ENCODE measurements around the gene BPIFB3. TPM values are rescaled to one million over a fixed set of nuclear protein-coding genes. Genes with fewer than 3 reads are reported as not detected.

Gene BPIFB3
- total RNA-seq, 2 donors from 2014 or later, result not detected

DNA sequence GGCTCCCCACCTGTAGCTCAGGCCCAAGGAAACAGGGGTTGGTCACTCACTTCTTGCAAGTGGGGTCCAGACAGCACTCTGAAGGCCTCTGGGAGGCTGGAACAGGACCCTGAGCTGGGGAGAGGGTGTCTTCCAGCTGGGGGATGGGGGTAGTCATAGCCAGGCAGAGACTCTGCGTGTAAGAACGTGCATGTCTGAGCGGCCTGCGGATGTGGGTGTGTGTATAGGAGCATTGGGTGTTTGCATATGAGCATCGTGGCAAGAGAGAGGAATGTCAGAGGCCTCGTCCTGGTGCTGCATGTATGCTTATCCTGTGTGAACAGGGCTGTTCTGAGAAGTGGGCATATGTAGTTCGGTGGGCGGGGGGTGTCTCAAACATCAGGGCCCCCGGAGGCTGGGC, 12.1 kb downstream of the BPIFB3 start:
- DNase-seq (no peak), ATAC-seq (no peak)
- TF ChIP-seq, protein P1, sequence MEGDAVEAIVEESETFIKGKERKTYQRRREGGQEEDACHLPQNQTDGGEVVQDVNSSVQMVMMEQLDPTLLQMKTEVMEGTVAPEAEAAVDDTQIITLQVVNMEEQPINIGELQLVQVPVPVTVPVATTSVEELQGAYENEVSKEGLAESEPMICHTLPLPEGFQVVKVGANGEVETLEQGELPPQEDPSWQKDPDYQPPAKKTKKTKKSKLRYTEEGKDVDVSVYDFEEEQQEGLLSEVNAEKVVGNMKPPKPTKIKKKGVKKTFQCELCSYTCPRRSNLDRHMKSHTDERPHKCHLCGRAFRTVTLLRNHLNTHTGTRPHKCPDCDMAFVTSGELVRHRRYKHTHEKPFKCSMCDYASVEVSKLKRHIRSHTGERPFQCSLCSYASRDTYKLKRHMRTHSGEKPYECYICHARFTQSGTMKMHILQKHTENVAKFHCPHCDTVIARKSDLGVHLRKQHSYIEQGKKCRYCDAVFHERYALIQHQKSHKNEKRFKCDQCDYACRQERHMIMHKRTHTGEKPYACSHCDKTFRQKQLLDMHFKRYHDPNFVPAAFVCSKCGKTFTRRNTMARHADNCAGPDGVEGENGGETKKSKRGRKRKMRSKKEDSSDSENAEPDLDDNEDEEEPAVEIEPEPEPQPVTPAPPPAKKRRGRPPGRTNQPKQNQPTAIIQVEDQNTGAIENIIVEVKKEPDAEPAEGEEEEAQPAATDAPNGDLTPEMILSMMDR (IDR thresholded peaks at IDR 0.05), result no peak
- TF ChIP-seq POLR2A (IDR thresholded peaks at IDR 0.05), result no peak
- H3K27me3 ChIP-seq, result no peaks in the 10 kb centered on the region
- no peaks in the 10 kb centered on the region for H3K36me3 ChIP-seq (replicated peaks in 1 of 2; ENCODE audit: insufficient read depth in 1 of 2, low read depth in 2 of 2)
- H3K4me1 ChIP-seq, result no peaks in the 10 kb centered on the region
- intact Hi-C loops (cut with DNase I), result no loop called here
- 70 to 76% methylated on average over 9 of the region's 9 CpGs for WGBS, 2 donors
- no peak overlapping the region for H3K27ac ChIP-seq
- no peak overlapping the region for H3K4me3 ChIP-seq
- H3K9me3 ChIP-seq, result no peaks in the 10 kb centered on the region

DNA sequence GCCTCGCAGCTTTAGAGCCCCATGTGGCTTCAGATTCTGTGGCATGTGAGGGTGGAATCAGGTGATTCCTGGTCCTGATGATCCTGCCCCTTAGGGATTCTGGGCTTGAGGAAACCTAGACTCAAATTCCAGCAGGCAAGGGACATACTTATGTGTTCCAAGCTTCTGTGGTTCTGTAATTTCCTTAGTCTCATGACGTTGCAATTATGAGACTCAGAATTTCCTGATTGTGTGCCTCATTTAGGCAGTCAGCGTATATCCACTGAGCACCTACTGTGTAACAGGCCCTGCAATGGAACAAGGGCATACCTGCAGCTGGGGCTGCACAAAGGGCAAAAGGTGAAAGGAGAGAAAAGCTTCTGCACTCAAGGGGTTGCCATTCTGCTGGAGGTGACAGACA, 14.1 kb downstream of the BPIFB3 start:
- WGBS, 2 donors, result 69 to 71% methylated on average over 2 to 3 of the region's 3 CpGs
- no peaks in the 10 kb centered on the region for H3K36me3 ChIP-seq (replicated peaks in 1 of 2; ENCODE audit: insufficient read depth in 1 of 2, low read depth in 2 of 2)
- ATAC-seq (no peak), DNase-seq (no peak)
- TF ChIP-seq, protein P1 (IDR thresholded peaks at IDR 0.05), result no peak
- TF ChIP-seq POLR2A (IDR thresholded peaks at IDR 0.05), result no peak
- H3K9me3 ChIP-seq, result no peaks in the 10 kb centered on the region
- H3K4me3 ChIP-seq, result no peak overlapping the region
- H3K4me1 ChIP-seq, result no peaks in the 10 kb centered on the region
- no peak overlapping the region for H3K27ac ChIP-seq
- H3K27me3 ChIP-seq, result no peaks in the 10 kb centered on the region
- intact Hi-C loops (cut with DNase I), result no loop called here

DNA sequence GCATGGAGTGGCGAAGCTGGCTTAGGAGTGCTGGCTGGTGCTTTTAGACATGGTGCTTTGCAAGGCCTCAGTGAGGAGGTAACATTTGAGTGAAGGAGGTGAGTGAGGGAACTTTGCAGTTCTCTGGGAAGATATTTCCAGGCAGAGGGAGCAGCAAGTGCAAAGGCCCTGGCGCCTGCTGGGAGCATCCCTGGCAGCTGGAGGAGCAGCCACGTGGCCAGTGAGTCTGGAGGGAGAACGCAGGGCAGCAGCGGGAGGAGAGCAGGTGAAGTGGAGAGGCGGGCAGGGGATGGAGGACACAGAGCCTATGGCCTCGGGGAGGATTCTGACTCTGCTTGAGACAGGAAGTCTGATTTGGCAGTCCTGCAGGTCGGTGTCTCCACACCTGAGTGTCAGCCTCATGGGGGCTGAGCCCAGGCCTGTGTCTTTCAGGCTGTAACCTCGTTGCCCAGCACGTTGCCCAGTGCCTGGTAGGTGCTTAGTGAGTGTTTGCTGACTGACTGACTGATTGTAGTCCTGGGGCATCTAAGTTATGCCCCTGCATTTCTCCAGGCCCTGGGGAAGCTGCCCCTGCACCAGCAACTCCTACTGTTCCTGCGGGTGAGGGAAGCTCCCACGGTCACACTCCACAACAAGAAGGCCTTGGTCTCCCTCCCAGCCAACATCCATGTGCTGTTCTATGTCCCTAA, 14.7 kb downstream of the BPIFB3 start:
- ATAC-seq (no peak), DNase-seq (no peak)
- WGBS, 2 donors, result 73 to 79% methylated on average over 10 to 12 of the region's 12 CpGs
- no peak overlapping the region for H3K27ac ChIP-seq
- H3K36me3 ChIP-seq (replicated peaks in 1 of 2; ENCODE audit: insufficient read depth in 1 of 2, low read depth in 2 of 2), result no peaks in the 10 kb centered on the region
- H3K27me3 ChIP-seq, result no peaks in the 10 kb centered on the region
- intact Hi-C loops (cut with DNase I), result no loop called here
- H3K4me1 ChIP-seq, result no peaks in the 10 kb centered on the region
- no peaks in the 10 kb centered on the region for H3K9me3 ChIP-seq
- TF ChIP-seq POLR2A (IDR thresholded peaks at IDR 0.05), result no peak
- TF ChIP-seq, protein P1 (IDR thresholded peaks at IDR 0.05), result no peak
- no peak overlapping the region for H3K4me3 ChIP-seq

DNA sequence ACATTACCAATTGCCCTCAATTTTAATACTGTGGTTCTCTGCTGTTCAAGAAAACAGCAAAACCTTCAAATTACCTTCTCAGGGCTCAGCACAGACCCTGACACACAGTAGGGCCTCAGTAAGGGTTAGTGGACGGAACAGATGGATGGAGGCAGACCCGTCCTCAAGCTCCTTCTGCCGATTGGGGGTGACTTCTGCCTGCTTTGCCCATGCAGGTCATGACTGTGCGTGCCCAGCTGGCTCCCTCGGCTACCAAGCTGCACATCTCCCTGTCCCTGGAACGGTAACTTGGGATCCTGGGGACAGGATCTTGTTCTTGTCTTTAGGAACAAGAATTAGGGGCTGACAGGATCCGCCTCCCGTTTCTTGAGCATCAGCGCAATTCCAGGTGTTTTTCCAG, 16.0 kb downstream of the BPIFB3 start:
- 65 to 72% methylated on average over 9 of the region's 9 CpGs for WGBS, 2 donors
- ATAC-seq (no peak), DNase-seq (no peak)
- H3K27me3 ChIP-seq, result no peaks in the 10 kb centered on the region
- TF ChIP-seq POLR2A (IDR thresholded peaks at IDR 0.05), result no peak
- TF ChIP-seq, protein P1 (IDR thresholded peaks at IDR 0.05), result no peak
- no peaks in the 10 kb centered on the region for H3K4me1 ChIP-seq
- no peaks in the 10 kb centered on the region for H3K9me3 ChIP-seq
- no peaks in the 10 kb centered on the region for H3K36me3 ChIP-seq (replicated peaks in 1 of 2; ENCODE audit: insufficient read depth in 1 of 2, low read depth in 2 of 2)
- H3K27ac ChIP-seq, result no peak overlapping the region
- no peak overlapping the region for H3K4me3 ChIP-seq
- intact Hi-C loops (cut with DNase I), result no loop called here
